Measurements from ENCODE around the gene VKORC1.
"Not testable (repeated sequence)": the region's sequence is repeated elsewhere in the genome, so short reads cannot be mapped to it uniquely, and the experiment has no call there.

VKORC1 gene

DNA sequence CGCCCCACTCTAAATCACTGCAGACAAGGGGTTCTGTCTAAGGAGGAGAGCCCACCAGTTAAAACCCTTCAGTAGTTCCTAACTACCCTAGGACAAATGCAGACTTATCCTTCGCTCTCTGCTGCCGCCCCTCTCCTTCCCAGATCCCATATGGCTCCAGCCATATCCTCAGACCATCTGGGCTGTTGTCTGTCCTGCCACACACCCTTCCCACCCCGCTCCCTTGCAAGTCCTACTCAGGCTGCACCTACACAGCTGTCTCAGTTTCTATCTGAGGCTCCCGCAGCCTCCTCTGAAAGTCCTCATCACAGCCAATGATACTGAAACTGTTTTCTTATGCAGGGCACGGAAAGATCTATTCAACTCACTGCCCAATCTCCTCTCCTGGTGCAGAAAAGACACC is 12.9 kb upstream of the VKORC1 start:
- no peak for DNase-seq (ENCODE audit: low spot score)

DNA sequence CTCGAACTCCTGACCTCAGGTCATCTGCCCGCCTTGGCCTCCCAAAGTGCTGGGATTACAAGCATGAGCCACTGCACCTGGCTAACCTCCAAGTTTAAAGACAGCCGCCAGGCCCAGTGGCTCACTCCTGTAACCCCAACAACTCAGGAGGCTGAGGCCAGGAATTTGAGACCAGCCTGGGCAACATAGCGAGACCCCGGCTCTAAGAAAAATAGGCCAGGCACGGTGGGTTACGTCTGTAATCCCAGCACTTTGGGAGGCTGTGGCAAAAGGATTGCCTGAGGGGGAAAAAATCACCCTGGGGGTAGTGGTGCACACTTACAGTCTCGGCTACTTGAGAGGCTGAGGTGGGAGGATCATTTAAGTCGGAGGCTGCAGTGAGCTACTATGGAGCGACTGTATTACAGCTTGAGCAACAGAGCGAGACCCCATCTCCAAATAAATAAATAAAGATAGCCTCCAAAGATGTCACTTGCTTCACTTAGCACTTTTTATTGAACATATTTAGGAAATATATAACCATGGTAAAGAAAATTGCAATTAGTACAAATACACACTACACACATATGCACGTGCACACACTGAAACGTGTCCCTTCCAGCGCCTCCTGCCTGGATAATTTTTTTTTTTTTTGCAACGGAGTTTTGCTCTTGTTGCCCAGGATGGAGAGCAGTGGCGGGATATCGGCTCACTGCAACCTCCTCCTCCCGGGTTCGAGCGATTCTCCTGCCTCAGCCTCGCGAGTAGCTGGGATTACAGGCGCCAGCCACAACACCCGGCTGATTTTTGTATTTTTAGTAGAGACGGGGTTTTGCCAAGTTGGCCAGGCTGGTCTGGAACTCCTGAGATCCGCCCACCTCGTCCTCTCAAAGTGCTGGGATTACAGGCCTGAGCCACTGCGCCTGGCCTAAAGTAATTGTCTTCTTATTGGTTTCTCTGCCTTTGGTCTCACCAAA is 12.2 kb upstream of the VKORC1 start:
- DNase-seq (ENCODE audit: low spot score), result no peak

DNA sequence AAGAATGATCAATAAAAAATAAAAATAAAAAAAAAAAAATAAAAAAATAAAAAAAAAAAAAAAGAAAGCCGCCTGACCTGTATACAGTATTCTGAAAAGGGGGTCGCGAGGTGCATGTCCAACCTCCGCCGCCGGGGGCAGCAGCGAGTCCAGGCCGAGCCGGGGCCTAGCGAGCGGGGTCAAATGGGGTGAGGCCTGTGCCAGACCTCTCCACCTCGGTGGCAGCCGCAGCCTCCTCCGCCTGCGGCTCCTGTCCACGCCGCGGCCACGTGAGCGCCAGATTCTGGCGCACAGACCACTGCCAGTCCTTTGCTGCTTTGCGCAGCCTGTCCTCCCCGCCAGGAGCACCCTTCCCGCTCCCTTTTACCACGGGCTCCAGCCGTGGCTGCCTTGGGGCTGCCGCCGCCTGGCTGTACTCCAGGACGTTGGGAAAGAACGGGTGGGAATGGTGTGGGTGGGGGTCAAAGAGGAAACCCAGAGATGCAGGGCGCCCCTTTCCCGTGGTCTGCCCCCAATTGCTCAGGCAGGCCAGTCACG is 11.1 kb upstream of the VKORC1 start:
- peak; percentile 89 for DNase-seq (ENCODE audit: low spot score)

DNA sequence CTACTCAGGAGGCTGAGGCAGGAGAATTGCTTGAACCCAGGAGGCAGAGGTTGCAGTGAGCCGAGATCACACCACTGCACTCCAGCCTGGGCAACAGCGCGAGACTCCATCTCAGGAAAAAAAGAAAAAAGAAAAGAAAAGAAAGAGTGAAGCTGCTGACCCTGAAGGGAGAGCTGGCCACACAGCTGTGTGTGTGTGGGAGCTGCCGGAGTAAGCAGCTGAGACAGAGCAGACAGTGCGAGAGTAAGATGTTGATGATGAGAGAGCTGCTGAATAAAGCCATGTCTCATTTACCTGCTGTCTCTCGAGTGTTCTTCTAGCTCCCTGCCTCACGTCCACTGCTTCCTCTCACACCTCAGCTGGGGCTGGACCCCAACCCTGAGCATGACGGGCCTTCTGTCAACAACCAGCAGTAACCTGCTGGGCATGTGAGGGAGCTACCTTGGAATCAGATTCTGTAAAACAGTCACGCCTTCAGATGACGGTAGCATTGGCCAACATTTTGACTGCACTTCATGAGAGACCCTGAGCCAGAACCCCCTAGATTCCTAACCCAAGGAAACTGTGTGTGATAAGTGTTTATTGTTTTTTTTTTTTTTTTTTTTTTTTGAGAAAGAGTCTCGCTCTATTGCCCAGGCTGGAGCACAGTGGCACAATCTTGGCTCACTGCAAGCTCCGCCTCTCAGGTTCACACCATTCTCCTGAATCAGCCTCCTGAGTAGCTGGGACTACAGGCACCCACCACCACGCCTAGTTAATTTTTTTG is 6.5 kb upstream of the VKORC1 start:
- DNase-seq (ENCODE audit: low spot score), result not testable (repeated sequence)

DNA sequence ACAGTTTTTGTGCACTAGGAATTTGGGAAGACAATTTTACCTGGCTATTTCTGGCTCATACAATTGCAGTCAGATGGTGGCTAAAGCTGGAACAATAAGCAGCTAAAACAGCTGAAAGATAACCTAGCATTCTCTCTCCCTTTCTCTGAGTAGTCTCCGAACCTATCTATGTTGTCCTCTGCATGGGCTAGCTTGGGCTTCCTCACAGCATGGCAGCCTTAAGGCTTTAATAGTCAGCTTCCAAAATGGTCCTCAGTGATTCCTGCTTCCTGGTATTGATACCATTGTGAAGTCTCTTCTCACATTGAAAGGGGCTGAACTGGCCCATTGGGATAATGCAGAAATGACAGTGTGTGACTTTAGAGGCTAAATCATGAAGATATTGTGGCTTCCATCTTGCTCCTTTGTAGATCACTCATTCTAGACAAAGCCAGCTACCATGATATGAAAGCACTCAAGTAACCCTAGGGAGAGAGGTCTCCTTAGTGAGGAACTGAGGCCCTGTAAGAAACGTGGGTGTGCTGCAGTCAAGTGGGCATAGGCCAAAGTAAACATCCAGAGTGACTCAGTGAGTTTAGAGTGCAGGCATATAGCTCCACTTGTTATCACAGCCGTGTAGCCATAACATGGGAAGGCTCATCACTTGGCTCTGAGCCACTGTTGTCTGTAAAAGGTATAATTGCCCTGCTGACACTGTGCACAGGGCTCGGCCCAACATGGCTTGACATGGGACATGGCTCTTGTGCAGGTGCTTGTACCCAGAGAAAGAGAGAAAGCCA is 5.5 kb upstream of the VKORC1 start:
- DNase-seq (ENCODE audit: low spot score), result no peak

DNA sequence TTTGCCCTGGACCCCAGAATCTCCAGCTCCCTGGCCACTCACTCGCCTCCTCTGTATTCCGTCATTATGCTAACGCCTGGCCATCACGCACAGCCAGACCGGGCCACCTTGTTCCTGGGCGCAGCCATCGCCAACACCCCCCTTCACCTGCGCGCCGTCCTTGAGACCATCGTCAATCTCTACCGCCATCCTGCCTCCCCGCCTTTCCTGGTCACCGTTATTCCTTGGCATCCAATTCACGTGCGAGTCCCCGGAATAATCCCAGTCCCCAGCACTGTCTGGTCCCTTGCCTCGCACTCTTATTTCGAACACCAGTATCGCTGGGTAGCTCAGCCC is 541 bp downstream of the VKORC1 start:
- DNase-seq (ENCODE audit: low spot score), result no peak

DNA sequence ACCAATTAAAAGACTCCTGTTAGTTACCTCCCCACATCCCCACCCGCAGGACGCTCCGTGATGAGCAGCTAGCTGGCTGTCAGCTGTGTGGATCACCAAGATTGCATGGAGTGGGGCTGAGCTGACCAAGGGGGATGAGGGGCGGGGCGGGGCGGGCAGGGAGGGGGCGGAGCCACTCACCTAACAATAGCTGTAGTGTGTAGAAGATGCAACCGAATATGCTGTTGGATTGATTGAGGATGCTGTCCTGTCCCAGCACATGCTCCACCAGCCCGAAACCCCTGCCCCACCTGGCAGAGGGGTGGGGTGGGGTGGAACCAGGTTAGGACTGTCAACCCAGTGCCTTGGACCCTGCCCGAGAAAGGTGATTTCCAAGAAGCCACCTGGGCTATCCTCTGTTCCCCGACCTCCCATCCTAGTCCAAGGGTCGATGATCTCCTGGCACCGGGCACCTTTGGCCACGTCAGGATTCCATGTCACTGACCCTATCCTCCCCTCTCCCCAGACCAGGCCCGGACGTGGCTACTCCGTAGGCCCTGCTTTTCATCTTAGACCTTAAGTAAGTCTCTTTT is 1.4 kb downstream of the VKORC1 start:
- DNase-seq (ENCODE audit: low spot score), result peak; percentile 56

DNA sequence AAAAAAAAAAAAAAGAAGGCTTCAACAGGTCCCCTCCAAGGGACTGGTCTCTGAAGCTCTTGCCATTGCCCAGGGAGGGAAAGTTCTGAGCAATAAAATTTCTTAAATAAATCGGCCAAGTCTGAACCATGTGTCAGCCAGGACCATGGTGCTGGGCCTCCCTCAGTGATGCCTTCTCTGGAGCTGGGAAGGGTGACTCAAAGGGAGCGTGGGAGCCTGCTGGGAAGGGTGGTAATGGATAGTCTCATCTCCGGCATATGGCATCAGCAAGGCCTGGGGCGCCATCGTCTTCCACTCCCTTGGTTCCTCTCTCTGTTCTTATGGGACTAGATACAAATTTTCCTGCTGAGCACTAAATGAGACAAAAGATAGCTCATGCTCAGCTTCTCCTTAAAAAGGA is 2.3 kb downstream of the VKORC1 start:
- DNase-seq (ENCODE audit: low spot score), result no peak

DNA sequence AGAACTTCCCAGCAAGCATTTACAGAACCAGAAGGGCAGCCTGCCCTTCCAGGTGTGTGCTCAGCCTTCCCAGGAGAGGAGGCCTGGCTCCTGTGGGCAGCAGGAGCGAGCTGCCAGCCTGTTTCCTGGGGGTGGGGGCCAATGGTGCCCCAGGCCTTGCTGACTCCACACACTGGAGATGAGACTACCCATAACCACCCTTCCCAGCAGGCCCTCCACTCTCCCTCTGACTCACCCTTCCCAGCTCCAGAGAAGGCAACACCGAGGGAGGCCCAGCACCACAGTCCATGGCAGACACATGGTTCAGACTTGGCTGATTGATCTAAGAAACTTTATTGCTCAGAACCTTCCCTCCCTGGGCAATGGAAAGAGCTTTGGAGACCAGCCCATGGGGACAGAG is 4.1 kb downstream of the VKORC1 start:
- DNase-seq (ENCODE audit: low spot score), result peak; percentile 56

DNA sequence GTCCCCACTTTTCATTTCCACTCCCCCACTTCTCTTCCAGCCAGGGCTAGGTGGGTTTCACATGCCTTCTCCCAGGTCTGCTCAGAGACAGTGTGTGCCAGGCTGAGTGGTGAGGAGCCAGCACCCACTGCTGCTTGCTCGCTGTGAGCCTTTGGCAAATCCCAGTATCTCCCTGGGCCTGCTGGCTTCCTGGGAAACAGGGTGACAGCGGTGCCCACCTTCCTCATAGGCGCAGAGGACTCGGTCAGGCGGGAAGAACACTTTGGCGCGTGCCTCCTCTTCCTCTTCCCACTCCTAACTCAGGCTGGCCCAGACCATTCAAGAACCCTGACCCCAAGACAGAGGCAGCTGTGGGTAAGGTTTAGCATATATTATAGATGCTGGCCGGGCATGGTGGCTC is 5.4 kb downstream of the VKORC1 start:
- DNase-seq (ENCODE audit: low spot score), result no peak

DNA sequence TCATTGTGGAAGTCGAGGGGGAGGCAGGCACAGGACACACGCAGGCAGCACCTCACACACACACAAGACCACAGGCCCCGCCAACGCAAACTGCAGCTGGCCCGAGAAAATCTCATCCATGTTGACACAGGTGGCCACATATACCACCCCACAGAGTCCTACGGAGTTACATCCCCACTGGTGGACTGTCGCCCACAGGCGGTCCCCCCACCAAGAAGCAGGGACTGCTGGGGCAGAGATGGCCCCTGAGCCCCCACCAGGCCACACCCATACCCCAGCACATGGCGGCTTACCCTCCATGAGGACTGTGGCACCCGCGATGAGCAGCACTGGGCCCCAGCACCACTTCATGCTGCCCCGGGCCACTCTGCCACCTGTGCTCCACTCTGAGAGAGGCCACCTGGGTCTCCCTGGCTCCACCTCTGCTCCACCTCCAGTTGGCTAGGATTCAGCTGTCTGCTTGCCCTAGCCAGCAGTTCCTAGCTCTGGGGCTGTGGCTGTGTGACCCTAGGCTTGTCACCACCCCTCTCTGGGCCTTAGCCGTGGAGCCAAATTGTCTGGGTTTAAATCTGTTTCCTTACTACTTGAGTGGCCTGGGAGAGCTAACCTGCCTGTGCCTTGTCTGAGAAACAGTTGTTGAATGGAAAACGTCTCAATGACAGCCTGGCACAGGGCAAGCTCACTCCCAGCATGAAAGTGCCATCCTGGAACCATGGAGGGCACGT is 6.0 kb downstream of the VKORC1 start, which contains the start of gene PRSS53:
PRSS53 (minus strand) TSS at position 485 of the 725 bp plus-strand sequence; CDS start at position 351, 134 bp downstream.
- no peak for DNase-seq (ENCODE audit: low spot score)

DNA sequence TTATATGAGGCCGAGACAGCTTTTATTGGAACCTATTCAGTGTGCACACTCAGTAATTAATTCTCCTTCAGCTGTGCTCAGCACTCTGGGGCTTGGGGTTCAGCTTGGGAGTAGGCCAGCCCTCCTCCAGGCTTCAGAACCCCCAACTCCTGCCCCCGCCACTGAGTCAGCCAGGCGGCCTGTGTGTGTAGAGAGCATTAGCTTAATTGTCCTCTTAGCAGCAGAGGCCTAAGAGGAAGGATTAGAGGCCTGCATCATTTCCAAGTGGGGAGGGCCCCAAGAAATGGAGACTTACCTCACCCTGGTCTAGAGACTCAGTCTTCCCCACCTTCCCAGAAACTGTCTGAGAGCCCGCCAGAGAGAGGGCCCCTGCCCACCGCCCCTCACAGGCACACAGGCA is 6.6 kb downstream of the VKORC1 start:
- no peak for DNase-seq (ENCODE audit: low spot score)

DNA sequence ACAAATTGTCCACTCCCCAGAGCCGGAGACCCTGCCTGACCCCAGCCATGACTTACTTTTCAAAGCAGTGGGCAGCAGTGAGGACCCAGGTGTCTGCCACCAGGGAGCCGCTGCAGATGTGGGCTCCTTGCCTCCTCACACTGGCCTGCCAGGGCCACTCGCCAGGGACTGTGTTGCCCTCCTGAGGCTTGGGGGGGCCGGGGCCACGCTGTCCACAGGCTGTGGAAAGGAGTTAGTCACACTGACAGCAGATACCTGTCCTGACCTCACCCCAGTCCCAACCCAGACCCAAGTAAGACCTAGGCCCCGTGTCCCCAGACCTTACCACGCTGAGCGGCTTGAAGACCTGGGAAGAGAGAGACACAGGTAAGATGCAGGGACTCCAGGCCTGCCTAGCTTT is 7.1 kb downstream of the VKORC1 start:
- DNase-seq (ENCODE audit: low spot score), result no peak

DNA sequence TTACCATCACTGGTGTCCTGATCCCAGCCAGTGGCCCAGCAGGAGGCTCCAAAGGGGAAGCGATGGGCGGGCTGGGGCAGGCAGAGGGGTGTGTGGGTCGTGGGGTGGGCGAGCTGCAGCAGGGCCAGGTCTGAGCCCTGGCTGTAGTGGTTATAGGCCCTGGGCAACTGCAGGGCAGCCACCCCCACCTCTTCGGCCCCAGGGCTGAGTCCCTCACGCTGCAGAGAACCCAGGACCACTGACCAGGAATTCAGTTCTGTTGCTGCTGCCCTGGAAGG is 8.0 kb downstream of the VKORC1 start:
- no peak for DNase-seq (ENCODE audit: low spot score)

DNA sequence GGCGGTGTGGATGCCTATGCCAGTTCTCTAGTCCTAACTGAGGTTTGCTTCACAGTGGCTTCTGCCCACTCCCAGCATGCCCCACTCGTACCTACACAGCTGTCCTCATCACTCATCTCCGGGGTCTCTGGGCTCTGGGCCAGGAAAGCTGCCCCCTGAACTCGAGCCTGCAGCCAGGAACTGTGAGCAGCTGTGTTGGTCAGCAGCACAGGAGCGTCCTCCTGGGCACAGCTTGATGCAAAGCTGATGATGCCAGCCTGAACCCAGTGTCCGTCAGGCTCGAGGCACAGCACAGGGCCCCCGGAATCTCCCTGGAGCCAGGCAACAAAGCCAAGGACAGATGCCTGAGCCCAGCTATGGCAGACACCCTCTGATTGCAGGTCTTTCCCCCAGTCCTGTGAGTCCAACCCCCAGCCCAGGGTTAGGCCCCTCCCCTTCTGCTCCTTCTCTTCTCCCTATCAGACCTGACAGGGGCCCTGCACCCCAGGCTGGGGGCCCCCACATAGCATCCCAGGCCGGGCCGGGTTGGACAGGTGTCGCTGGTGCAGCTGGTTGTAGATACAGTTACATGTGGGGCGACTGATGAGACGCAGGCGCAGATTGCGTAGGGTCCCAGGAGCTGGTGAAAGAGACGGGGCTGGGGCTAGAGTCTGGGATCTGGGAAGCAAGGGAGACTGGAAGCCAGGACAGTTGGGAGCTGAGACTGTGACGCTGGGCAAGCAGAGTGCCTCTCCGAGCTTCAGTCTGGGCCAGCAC is 8.5 kb downstream of the VKORC1 start:
- DNase-seq (ENCODE audit: low spot score), result no peak

DNA sequence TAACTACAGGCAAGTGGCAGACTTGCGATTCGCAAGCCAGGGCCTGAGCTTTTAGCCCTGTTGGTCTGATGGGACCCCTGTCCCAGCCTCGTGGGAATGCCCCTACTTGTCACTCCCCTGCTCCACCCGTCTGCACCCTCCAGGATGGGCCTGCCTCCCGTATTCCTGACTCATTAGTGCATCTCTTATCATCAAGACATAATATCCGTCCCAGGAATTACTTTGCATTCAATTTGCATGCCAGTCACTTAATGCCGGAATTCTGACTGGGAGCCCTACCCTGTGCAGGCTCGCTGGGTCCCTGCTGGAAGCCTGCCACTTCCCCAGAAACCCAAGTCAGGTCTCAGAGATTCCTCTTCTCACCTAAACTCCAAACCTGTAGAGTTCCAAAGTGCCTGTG is 9.2 kb downstream of the VKORC1 start:
- DNase-seq (ENCODE audit: low spot score), result no peak

DNA sequence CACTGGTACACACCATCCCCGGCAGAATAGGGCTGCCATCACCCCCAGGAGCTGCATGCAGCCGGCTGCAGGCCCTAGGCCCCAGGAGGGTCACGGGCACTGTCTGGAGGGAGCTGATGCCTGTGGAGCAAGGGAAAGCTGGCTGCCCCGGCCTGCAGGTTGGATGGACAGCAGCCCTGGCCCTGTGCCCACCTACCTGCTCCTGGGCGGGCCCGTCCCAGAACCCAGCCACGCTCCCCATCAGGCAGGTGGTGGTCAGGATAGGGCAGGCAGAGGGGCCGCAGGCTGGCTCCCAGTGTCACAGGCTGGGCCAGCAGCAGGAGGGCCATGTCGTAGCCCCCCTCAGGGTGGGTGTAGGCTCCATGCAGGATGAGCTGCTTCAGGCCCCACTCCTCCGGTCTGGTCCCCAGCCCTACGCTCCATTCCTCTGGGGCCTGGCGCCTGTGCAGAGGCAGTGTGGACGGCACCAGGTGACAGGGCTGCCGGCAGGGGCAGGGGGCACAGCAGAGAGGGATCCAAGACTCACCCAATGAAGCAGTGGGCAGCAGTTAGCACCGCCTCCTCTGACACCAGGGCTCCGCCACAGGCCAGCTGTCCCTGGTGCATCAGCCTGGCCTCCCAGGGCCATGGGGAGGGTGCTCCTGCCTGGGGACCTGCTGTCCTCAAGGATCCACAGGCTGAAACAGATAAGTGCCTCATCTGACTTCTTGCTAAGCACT is 9.9 kb downstream of the VKORC1 start:
- no peak for DNase-seq (ENCODE audit: low spot score)

DNA sequence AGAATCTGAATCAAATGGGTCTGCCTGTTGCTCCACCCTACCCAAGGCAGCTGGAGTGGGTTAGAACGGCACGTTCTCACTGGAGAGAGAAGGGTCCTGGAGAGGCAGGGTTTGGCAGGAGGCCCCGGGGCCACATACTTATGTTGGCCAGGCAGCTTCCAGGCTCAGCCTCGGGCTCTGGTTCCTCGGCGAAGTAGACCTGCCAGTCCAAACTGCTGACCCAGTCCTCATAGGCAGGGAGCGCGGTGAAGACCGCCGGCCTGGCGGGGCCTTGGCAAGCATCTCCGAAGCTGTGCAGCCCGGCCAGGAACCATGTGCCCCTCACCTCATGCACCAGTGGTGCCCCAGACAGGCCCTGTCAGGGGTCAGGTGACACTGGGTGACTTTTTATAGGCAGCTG is 10.6 kb downstream of the VKORC1 start:
- DNase-seq (ENCODE audit: low spot score), result no peak

DNA sequence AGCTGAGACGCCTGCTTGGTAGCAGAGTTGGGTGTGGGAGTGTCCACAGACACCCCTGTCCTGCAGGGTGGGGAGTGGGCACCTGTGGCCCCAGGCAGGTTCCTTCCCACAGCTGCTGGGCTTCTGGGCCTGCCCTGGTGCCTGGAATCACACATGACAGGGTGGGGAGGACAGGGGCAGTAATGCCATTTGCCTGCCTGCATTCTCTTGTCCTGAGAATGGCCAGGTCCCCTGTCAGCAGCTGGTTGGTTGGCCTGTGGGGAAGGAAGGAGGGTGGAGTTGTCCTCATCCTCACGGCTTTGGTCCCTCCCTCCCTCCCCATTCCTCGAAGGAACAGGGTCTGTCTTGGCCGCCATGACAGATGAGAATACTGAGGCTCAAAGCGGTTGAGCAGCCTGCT is 11.0 kb downstream of the VKORC1 start:
- DNase-seq (ENCODE audit: low spot score), result no peak

DNA sequence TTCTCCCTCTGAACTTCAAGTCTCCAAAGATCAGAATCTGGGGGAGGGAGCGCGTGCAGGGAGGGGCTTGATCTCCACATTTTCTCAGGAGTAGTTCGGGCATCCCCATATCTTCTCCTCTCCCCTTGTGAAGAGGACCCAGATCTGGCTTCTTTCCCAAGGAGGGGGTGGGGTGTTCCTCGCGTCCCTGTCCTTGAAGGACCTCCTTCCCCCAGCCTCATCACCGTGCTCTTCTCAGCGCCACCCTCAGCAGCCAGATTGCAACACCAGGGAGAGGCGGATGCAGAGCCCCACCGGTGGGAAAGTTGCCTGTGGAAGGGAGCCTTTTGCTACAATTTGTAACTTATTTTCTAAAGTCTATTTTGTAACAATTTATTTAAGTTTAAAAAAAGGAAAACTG is 11.5 kb downstream of the VKORC1 start:
- no peak for DNase-seq (ENCODE audit: low spot score)
